NB4 (cell line): Measurements from ENCODE around the gene SLC49A3.

Experiments
- CTCF ChIP-seq: IDR thresholded peaks from one replicate; pipeline ENCODE4 v1.5.1; 2012; ENCODE audit warnings: low read depth, low read length
- MYC ChIP-seq: IDR thresholded peaks from 2 replicates; pipeline ENCODE4 v1.6.1; 2011; ENCODE audit warnings: low read depth, low read length
- POLR2A ChIP-seq: IDR thresholded peaks from 2 replicates; pipeline ENCODE4 v1.6.1; 2011; ENCODE audit warnings: mild to moderate bottlenecking; ENCODE audit not compliant: insufficient read length; ENCODE audit errors: extremely low read depth

- TF ChIP-seq CTCF, result no peak
- no peak for TF ChIP-seq POLR2A
- no peak for TF ChIP-seq MYC
These were observed 51.2 kb downstream of the SLC49A3 start for GRCh38 chr4:637536-638280.
